ENCODE measurements around the gene ODF2.
"Not testable (repeated sequence)": the region's sequence is repeated elsewhere in the genome, so short reads cannot be mapped to it uniquely, and the experiment has no call there.

The ODF2 gene

DNA sequence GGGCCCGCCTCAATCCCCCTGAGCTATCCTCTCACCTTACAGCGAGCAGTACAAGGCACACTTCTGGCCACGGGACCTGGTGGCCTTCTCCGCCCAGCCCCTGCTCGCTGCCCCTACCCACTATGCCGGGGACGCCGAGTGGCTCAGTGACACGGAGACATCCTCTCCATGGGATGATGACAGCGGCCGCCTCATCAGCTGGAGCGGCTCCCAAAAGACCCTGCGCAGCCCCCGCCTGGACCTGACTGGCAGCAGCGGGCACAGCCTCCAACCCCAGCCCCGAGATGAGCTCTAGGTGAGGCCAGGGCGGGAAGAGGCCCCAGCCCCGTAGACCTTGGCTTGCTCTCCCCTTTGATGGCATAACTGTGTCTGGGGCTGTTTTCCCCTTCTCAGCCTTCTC, 20.2 kb upstream of the ODF2 start:
- POLR2A ChIA-PET (ENCODE audit: low non-redundant PET), result no interaction called here

GRCh38 chr9:128438343-128439109, 17.3 kb upstream of the ODF2 start:
- ChIA-PET CTCF (interaction anchor here (0.5 to 2.1 kb wide), 30 partner anchors 8 to 1638 kb away, joined by 3 to 18 read pairs (median 3); partner anchors contain the start of gene URM1), POLR2A (ENCODE audit: low non-redundant PET) (no interaction called here)
- H3K27ac ChIP-seq, result peak overlapping the region; percentile 37
- TF ChIP-seq, protein P1, sequence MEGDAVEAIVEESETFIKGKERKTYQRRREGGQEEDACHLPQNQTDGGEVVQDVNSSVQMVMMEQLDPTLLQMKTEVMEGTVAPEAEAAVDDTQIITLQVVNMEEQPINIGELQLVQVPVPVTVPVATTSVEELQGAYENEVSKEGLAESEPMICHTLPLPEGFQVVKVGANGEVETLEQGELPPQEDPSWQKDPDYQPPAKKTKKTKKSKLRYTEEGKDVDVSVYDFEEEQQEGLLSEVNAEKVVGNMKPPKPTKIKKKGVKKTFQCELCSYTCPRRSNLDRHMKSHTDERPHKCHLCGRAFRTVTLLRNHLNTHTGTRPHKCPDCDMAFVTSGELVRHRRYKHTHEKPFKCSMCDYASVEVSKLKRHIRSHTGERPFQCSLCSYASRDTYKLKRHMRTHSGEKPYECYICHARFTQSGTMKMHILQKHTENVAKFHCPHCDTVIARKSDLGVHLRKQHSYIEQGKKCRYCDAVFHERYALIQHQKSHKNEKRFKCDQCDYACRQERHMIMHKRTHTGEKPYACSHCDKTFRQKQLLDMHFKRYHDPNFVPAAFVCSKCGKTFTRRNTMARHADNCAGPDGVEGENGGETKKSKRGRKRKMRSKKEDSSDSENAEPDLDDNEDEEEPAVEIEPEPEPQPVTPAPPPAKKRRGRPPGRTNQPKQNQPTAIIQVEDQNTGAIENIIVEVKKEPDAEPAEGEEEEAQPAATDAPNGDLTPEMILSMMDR (conservative IDR thresholded peaks at IDR 0.05; ENCODE audit: low read depth), result peak; percentile 100
- peak; percentile 90 for DNase-seq (ENCODE audit: low spot score)

More for the DNA sequence above, 20.2 kb upstream of the ODF2 start:
- H3K27ac ChIP-seq, result peak overlapping the region; percentile 5; the same call in 1 of the 2 replicates
- TF ChIP-seq, protein P1 (conservative IDR thresholded peaks at IDR 0.05; ENCODE audit: low read depth), result no peak
- DNase-seq (ENCODE audit: low spot score), result no peak
- CTCF ChIA-PET, result no interaction called here

DNA sequence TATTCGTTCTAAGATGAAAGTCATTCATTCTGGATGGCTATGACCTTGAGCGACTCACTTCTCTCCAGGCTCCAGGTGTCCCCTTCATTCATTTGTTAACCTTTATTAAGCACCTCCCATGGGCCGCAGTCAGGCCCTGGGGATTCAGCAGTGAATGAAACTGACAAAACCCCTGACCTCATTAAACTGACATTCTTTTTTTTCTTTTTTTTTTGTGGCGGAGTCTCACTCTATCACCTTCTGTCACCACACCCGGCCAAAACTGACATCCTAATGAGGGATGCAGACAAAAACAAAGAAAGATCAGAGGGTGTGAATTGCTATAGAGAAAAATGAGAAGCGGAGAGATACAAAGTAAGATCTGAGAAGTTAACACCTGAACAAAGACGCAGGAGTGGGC, 16.5 kb upstream of the ODF2 start:
- no peak for DNase-seq (ENCODE audit: low spot score)
- H3K27ac ChIP-seq, result peak overlapping the region; percentile 37
- ChIA-PET CTCF (interaction anchor here (0.5 to 2.1 kb wide), 25 partner anchors 8 to 1639 kb away, joined by 3 to 18 read pairs (median 5); partner anchors contain the start of gene URM1), POLR2A (ENCODE audit: low non-redundant PET) (no interaction called here)
- TF ChIP-seq, protein P1 (conservative IDR thresholded peaks at IDR 0.05; ENCODE audit: low read depth), result no peak

DNA sequence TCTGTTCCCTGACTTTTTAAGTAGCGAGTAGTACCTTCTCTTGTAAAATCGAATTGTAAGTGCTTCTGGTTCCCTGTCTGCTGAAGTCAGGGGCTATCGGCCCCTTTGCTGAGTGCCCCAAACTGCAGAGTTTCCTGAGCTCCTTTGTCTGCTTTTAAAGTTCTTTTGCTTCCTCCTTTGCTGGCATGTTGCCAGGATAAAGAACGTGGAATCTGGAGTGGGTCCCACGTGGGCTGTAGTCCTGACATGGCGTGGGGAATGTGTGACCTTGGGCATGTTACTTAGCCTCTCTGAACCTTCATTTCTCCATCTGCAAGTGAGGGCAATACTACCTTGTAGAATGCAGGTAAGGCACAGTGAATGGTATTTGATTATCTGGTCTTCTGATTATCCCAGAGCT, 13.7 kb upstream of the ODF2 start:
- no peak for DNase-seq (ENCODE audit: low spot score)
- ChIA-PET CTCF (interaction anchor here (0.5 to 0.6 kb wide), 2 partner anchors 56 to 76 kb away, joined by 3 read pairs; no protein-coding TSS in a partner anchor), POLR2A (ENCODE audit: low non-redundant PET) (no interaction called here)
- TF ChIP-seq, protein P1 (conservative IDR thresholded peaks at IDR 0.05; ENCODE audit: low read depth), result no peak
- no peak overlapping the region for H3K27ac ChIP-seq

GRCh38 chr9:128446505-128446904, 9.3 kb upstream of the ODF2 start:
- DNase-seq (ENCODE audit: low spot score); POLR2A ChIA-PET (ENCODE audit: low non-redundant PET); H3K27ac ChIP-seq: not testable (repeated sequence)
- CTCF ChIA-PET, result interaction anchor here (1.5 kb wide), 1 partner anchor 8 kb away, joined by 12 read pairs; no protein-coding TSS in a partner anchor

- no peak overlapping the region for H3K27ac ChIP-seq
- CTCF ChIA-PET, result interaction anchor here (1.0 to 1.3 kb wide), 3 partner anchors 10 to 146 kb away, joined by 3 to 7 read pairs (median 3); no protein-coding TSS in a partner anchor
- TF ChIP-seq, protein P1 (conservative IDR thresholded peaks at IDR 0.05; ENCODE audit: low read depth), result no peak
- no peak for DNase-seq (ENCODE audit: low spot score)
- POLR2A ChIA-PET (ENCODE audit: low non-redundant PET), result no interaction called here
Observed at GRCh38 chr9:128448746-128449145, 7.1 kb upstream of the ODF2 start.

- ChIA-PET POLR2A (ENCODE audit: low non-redundant PET) (interaction anchor here (0.5 kb wide), 1 partner anchor 179 kb away, joined by 3 read pairs; the partner anchor contains the start of genes GOLGA2 and SWI5), CTCF (interaction anchor here (0.9 to 1.1 kb wide), 2 partner anchors 16 to 35 kb away, joined by 4 to 8 read pairs; no protein-coding TSS in a partner anchor)
- peak overlapping the region; percentile 91 for H3K27ac ChIP-seq
- TF ChIP-seq, protein P1 (conservative IDR thresholded peaks at IDR 0.05; ENCODE audit: low read depth), result no peak
- DNase-seq (ENCODE audit: low spot score), result no peak
Observed at GRCh38 chr9:128454991-128455390, 815 bp upstream of the ODF2 start.

Data from RWPE1 (cell line).